ENCODE data around the gene SLC34A2.

DNA sequence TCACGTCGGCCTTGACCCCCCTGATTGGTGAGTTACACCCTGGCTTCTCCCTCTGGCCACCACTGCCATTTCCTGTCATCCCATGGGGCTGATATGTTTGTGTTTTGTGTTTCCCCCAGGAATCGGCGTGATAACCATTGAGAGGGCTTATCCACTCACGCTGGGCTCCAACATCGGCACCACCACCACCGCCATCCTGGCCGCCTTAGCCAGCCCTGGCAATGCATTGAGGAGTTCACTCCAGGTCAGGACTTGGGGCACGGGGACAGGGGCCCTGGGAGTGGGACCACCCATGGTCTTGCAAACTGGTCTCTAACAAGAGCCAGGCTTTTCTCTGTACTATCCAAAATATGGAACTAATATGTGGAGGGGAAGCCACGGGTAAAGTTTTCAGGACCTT, 18.7 kb downstream of the SLC34A2 start:
- TF ChIP-seq, protein P1, sequence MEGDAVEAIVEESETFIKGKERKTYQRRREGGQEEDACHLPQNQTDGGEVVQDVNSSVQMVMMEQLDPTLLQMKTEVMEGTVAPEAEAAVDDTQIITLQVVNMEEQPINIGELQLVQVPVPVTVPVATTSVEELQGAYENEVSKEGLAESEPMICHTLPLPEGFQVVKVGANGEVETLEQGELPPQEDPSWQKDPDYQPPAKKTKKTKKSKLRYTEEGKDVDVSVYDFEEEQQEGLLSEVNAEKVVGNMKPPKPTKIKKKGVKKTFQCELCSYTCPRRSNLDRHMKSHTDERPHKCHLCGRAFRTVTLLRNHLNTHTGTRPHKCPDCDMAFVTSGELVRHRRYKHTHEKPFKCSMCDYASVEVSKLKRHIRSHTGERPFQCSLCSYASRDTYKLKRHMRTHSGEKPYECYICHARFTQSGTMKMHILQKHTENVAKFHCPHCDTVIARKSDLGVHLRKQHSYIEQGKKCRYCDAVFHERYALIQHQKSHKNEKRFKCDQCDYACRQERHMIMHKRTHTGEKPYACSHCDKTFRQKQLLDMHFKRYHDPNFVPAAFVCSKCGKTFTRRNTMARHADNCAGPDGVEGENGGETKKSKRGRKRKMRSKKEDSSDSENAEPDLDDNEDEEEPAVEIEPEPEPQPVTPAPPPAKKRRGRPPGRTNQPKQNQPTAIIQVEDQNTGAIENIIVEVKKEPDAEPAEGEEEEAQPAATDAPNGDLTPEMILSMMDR (conservative IDR thresholded peaks at IDR 0.05; ENCODE audit: low read depth in 2 of 2), result no peak
- TF ChIP-seq POLR2AphosphoS5 (IDR thresholded peaks at IDR 0.05; ENCODE audit: low read depth) (no peak), EZH2 (IDR thresholded peaks at IDR 0.05; ENCODE audit: low read depth, unreplicated experiment) (no peak), EZH2phosphoT487 (IDR thresholded peaks at IDR 0.05; ENCODE audit: unreplicated experiment) (no peak), CREB1 (CRISPR knock-in tag; IDR thresholded peaks at IDR 0.05; ENCODE audit: low read depth) (no peak), NANOG (IDR thresholded peaks at IDR 0.05; ENCODE audit: borderline replicate concordance) (no peak), ZNF114 (CRISPR knock-in tag; IDR thresholded peaks at IDR 0.05) (no peak), JUNB (IDR thresholded peaks at IDR 0.05; ENCODE audit: unreplicated experiment) (no peak)
- TF ChIP-seq, protein P2, sequence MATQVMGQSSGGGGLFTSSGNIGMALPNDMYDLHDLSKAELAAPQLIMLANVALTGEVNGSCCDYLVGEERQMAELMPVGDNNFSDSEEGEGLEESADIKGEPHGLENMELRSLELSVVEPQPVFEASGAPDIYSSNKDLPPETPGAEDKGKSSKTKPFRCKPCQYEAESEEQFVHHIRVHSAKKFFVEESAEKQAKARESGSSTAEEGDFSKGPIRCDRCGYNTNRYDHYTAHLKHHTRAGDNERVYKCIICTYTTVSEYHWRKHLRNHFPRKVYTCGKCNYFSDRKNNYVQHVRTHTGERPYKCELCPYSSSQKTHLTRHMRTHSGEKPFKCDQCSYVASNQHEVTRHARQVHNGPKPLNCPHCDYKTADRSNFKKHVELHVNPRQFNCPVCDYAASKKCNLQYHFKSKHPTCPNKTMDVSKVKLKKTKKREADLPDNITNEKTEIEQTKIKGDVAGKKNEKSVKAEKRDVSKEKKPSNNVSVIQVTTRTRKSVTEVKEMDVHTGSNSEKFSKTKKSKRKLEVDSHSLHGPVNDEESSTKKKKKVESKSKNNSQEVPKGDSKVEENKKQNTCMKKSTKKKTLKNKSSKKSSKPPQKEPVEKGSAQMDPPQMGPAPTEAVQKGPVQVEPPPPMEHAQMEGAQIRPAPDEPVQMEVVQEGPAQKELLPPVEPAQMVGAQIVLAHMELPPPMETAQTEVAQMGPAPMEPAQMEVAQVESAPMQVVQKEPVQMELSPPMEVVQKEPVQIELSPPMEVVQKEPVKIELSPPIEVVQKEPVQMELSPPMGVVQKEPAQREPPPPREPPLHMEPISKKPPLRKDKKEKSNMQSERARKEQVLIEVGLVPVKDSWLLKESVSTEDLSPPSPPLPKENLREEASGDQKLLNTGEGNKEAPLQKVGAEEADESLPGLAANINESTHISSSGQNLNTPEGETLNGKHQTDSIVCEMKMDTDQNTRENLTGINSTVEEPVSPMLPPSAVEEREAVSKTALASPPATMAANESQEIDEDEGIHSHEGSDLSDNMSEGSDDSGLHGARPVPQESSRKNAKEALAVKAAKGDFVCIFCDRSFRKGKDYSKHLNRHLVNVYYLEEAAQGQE (IDR thresholded peaks at IDR 0.05; ENCODE audit: unreplicated experiment), result no peak
- TF ChIP-seq, protein P3, sequence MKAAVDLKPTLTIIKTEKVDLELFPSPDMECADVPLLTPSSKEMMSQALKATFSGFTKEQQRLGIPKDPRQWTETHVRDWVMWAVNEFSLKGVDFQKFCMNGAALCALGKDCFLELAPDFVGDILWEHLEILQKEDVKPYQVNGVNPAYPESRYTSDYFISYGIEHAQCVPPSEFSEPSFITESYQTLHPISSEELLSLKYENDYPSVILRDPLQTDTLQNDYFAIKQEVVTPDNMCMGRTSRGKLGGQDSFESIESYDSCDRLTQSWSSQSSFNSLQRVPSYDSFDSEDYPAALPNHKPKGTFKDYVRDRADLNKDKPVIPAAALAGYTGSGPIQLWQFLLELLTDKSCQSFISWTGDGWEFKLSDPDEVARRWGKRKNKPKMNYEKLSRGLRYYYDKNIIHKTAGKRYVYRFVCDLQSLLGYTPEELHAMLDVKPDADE (IDR thresholded peaks at IDR 0.05), result no peak

All from GM23338 (cell line).